ENCODE data around the gene EDA.

GRCh38 chrX:69705818-69706217 is 89.9 kb downstream of the EDA start:
- TF ChIP-seq REST (IDR thresholded peaks at IDR 0.05; ENCODE audit: low read depth): no peak
- no peak for TF ChIP-seq EP300 (IDR thresholded peaks at IDR 0.05; ENCODE audit: borderline replicate concordance)
- TF ChIP-seq CREB1 (IDR thresholded peaks at IDR 0.05; ENCODE audit: low read depth): no peak
- TF ChIP-seq, protein P1, sequence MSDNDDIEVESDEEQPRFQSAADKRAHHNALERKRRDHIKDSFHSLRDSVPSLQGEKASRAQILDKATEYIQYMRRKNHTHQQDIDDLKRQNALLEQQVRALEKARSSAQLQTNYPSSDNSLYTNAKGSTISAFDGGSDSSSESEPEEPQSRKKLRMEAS (IDR thresholded peaks at IDR 0.05): no peak
- TF ChIP-seq RAD21 (IDR thresholded peaks at IDR 0.05; ENCODE audit: low read depth): no peak
- TF ChIP-seq TAF1 (IDR thresholded peaks at IDR 0.05; ENCODE audit: low read depth): no peak
- no peak for TF ChIP-seq EGR1 (IDR thresholded peaks at IDR 0.05)
- no peak for TF ChIP-seq TEAD4 (IDR thresholded peaks at IDR 0.05)
- no peak for TF ChIP-seq CEBPB (IDR thresholded peaks at IDR 0.05)
- TF ChIP-seq TCF12 (IDR thresholded peaks at IDR 0.05; ENCODE audit: low read depth): no peak
- TF ChIP-seq, protein P2, sequence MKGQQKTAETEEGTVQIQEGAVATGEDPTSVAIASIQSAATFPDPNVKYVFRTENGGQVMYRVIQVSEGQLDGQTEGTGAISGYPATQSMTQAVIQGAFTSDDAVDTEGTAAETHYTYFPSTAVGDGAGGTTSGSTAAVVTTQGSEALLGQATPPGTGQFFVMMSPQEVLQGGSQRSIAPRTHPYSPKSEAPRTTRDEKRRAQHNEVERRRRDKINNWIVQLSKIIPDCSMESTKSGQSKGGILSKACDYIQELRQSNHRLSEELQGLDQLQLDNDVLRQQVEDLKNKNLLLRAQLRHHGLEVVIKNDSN (IDR thresholded peaks at IDR 0.05): no peak
